Loucy (cell line): Measurements from ENCODE around the gene PRSS36.

Experiments
- H2AFZ ChIP-seq: fragments of 200-600 bp; sonication (generic); 2 replicates; pipeline ENCODE4 v1.6.0; 2016; ENCODE audit warnings: antibody characterized with exemption, mild to moderate bottlenecking, low read length, moderate library complexity
- H3F3A ChIP-seq: fragments of 200-600 bp; 2 replicates; pipeline ENCODE4 v1.6.0; 2016; ENCODE audit warnings: antibody characterized with exemption, low read depth, mild to moderate bottlenecking
- H3K27me3 ChIP-seq: fragments of 200-600 bp; sonication (generic); 2 replicates; pipeline ENCODE4 v1.6.1; 2014; ENCODE audit warnings: low read length, mild to moderate bottlenecking; ENCODE audit not compliant: insufficient read depth, poor library complexity, severe bottlenecking
- H3K36me3 ChIP-seq: fragments of 200-600 bp; sonication (generic); 2 replicates; pipeline ENCODE4 v1.6.1; 2016; ENCODE audit warnings: low read length; ENCODE audit not compliant: insufficient read depth
- H3K4me1 ChIP-seq: fragments of 200-600 bp; sonication (generic); 2 replicates; pipeline ENCODE4 v1.5.1; 2014; ENCODE audit warnings: low read length, mild to moderate bottlenecking; ENCODE audit not compliant: insufficient read depth, poor library complexity, severe bottlenecking
- H3K4me2 ChIP-seq: fragments of 200-600 bp; sonication (generic); 2 replicates; pipeline ENCODE4 v1.6.0; 2014; ENCODE audit warnings: antibody characterized with exemption, low read length, low read depth, mild to moderate bottlenecking; ENCODE audit not compliant: poor library complexity, severe bottlenecking
- H3K4me3 ChIP-seq: fragments of 200-600 bp; sonication (generic); 2 replicates; pipeline ENCODE4 v1.5.1; 2014; ENCODE audit warnings: low read length, mild to moderate bottlenecking, mixed read lengths; ENCODE audit not compliant: poor library complexity, severe bottlenecking
- H3K79me2 ChIP-seq: fragments of 200-600 bp; sonication (generic); 2 replicates; pipeline ENCODE4 v1.6.1; 2014; ENCODE audit warnings: low read length; ENCODE audit not compliant: insufficient read depth
- H3K9ac ChIP-seq: fragments of 200-600 bp; sonication (generic); 2 replicates; pipeline ENCODE4 v1.6.0; 2014; ENCODE audit warnings: mild to moderate bottlenecking, low read depth, low read length, moderate library complexity; ENCODE audit not compliant: poor library complexity, severe bottlenecking
- H3K9me2 ChIP-seq: fragments of 200-600 bp; sonication (generic); replicated peaks from 2 replicates; pipeline ENCODE4 v1.6.1; 2016; ENCODE audit warnings: low read depth, low read length, mixed read lengths
- H3K9me3 ChIP-seq: fragments of 200-600 bp; sonication (generic); 2 replicates; pipeline ENCODE4 v1.6.1; 2014; ENCODE audit warnings: mild to moderate bottlenecking, antibody characterized with exemption, low read length, low read depth; ENCODE audit not compliant: insufficient read depth
- H4K20me1 ChIP-seq: fragments of 200-600 bp; sonication (generic); 2 replicates; pipeline ENCODE4 v1.6.0; 2014; ENCODE audit warnings: antibody characterized with exemption, low read length, mild to moderate bottlenecking; ENCODE audit not compliant: insufficient read depth, poor library complexity, severe bottlenecking
- EZH2phosphoT487 ChIP-seq: fragments of 200-600 bp; IDR thresholded peaks from 2 replicates; pipeline ENCODE4 v1.6.1; 2018; ENCODE audit warnings: antibody characterized with exemption, mild to moderate bottlenecking, moderate library complexity, borderline replicate concordance
- TF ChIP-seq, protein P1 (sequence below): fragments of 200-600 bp; sonication (generic); conservative IDR thresholded peaks from 2 replicates; pipeline ENCODE4 v1.5.1; 2014; ENCODE audit warnings: mild to moderate bottlenecking, antibody characterized with exemption, low read length

The PRSS36 gene

DNA sequence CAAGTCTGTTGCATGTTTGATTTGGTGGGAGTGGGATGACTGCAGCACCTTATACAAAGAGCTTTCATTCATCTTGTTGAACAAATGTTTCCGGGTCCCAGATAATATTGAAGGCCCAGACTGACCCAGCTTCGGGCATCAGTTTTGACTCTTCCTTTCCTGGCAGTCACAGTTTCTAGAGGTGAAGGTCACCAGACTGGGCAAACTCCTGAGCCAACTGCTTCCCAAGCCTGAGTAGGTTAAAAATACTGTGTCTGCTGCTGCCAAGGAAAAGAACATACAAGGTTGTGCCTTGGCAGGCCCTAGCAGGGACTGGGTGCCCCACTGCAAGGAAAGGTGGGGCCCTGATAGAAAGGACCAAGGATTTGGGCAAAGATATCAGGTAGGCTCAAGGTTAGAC lies 37.2 kb downstream of the PRSS36 start:
- Histone ChIP-seq H3K36me3 (peaks cover 12% of the 10 kb centered on the region; the same call in 1 of the 2 replicates), H3K4me2 (no peak overlapping the region), H3K27me3 (no peaks in the 10 kb centered on the region), H2AFZ (no peak overlapping the region), H3K79me2 (peaks cover 24% of the 10 kb centered on the region), H3K9me3 (no peaks in the 10 kb centered on the region), H3K9me2 (no peaks in the 10 kb centered on the region), H4K20me1 (peaks cover 5% of the 10 kb centered on the region), H3F3A (peaks cover 4% of the 10 kb centered on the region; the same call in 1 of the 2 replicates), H3K4me3 (no peak overlapping the region), H3K9ac (no peak overlapping the region), H3K4me1 (peaks cover 7% of the 10 kb centered on the region)
- TF ChIP-seq EZH2phosphoT487, result no peak
- TF ChIP-seq, protein P1, sequence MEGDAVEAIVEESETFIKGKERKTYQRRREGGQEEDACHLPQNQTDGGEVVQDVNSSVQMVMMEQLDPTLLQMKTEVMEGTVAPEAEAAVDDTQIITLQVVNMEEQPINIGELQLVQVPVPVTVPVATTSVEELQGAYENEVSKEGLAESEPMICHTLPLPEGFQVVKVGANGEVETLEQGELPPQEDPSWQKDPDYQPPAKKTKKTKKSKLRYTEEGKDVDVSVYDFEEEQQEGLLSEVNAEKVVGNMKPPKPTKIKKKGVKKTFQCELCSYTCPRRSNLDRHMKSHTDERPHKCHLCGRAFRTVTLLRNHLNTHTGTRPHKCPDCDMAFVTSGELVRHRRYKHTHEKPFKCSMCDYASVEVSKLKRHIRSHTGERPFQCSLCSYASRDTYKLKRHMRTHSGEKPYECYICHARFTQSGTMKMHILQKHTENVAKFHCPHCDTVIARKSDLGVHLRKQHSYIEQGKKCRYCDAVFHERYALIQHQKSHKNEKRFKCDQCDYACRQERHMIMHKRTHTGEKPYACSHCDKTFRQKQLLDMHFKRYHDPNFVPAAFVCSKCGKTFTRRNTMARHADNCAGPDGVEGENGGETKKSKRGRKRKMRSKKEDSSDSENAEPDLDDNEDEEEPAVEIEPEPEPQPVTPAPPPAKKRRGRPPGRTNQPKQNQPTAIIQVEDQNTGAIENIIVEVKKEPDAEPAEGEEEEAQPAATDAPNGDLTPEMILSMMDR, result no peak

DNA sequence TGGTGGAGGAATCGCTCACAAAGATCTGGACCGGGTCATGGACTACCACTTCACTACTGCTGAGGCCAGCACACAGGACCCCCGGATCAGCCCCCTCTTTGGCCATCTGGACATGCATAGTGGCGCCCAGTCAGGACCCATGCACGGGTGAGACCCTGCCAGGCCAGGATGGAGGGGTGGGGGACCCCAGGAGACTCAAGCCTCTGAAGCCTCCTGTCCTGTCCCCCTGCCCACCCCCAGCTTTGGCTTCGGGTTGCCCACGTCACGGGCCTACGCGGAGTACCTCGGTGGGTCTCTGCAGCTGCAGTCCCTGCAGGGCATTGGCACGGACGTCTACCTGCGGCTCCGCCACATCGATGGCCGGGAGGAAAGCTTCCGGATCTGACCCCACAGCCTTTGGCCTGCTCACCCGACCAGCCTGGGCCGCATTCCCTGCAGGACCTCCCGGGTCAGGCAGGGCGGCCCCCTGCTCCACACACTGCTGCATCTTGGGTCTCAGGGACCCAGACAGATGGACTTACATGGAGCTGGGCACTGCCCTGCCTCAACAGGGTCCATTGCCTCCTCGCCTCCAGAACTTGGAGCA lies 37.9 kb downstream of the PRSS36 start:
- H3F3A ChIP-seq, result peaks cover 5% of the 10 kb centered on the region; the same call in 1 of the 2 replicates
- H3K27me3 ChIP-seq, result no peaks in the 10 kb centered on the region
- peaks cover 12% of the 10 kb centered on the region; the same call in 1 of the 2 replicates for H3K36me3 ChIP-seq

DNA sequence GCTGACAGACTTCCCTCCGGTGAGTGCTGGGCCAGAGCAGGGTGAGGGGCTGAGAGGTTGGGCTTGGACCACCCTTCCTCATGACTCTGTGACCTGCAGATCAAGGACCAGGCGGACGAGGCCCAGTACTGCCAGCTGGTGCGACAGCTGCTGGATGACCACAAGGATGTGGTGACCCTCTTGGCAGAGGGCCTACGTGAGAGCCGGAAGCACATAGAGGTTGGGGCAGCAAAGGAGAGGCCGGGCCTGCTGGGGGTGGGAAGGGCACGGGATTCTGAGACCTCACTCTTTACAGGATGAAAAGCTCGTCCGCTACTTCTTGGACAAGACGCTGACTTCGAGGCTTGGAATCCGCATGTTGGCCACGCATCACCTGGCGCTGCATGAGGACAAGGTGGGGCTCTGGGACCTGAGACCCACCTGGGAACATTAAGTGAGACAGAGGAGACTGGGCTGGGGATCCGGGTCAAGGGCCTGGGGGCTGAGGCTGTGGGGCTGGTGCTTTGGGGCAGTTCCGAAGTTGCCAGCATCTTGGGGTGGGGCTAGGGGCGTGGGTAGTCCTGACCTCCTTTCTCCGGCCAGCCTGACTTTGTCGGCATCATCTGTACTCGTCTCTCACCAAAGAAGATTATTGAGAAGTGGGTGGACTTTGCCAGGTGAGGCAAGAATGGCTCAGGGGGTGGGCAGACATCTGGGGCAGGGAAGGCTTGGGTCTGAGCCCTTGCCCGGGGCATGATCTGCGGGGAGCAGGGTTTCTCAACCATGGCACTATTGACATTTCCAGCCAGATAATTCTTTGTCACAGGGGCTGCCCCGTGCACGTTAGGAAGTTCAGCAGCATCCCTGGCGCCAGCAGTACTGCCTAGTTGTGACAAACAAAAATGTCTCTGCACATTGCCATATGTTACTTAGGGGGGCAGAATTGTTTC lies 39.5 kb downstream of the PRSS36 start:
- peaks cover 29% of the 10 kb centered on the region for H3K79me2 ChIP-seq
- H3K4me3 ChIP-seq, result no peak overlapping the region
- H2AFZ ChIP-seq, result no peak overlapping the region
- no peaks in the 10 kb centered on the region for H3K9me2 ChIP-seq
- H3K9ac ChIP-seq, result no peak overlapping the region
- H3K27me3 ChIP-seq, result no peaks in the 10 kb centered on the region
- H3K4me1 ChIP-seq, result peaks cover 14% of the 10 kb centered on the region
- H3F3A ChIP-seq, result peaks cover 10% of the 10 kb centered on the region; the same call in 1 of the 2 replicates
- TF ChIP-seq EZH2phosphoT487, result no peak
- TF ChIP-seq, protein P1, result no peak
- peaks cover 12% of the 10 kb centered on the region; the same call in 1 of the 2 replicates for H3K36me3 ChIP-seq
- no peaks in the 10 kb centered on the region for H3K9me3 ChIP-seq
- H4K20me1 ChIP-seq, result peaks cover 5% of the 10 kb centered on the region
- no peak overlapping the region for H3K4me2 ChIP-seq

More for the DNA sequence above, 37.9 kb downstream of the PRSS36 start:
- H3K4me3 ChIP-seq, result no peak overlapping the region
- no peak overlapping the region for H3K9ac ChIP-seq
- H3K79me2 ChIP-seq, result peaks cover 29% of the 10 kb centered on the region
- H4K20me1 ChIP-seq, result peaks cover 5% of the 10 kb centered on the region
- no peaks in the 10 kb centered on the region for H3K9me3 ChIP-seq
- TF ChIP-seq, protein P1, result no peak
- TF ChIP-seq EZH2phosphoT487, result no peak
- no peak overlapping the region for H3K4me2 ChIP-seq
- no peaks in the 10 kb centered on the region for H3K9me2 ChIP-seq
- H3K4me1 ChIP-seq, result peaks cover 11% of the 10 kb centered on the region
- H2AFZ ChIP-seq, result no peak overlapping the region
